Stimulated activated CD4-positive, alpha-beta T cell treated with anti-CD3 and anti-CD28 coated beads, Interleukin-15, amount 100 ng/mL, for 1 hour (primary cell): ENCODE data around the gene SLC9A8.
"Not testable (repeated sequence)": the region's sequence is repeated elsewhere in the genome, so short reads cannot be mapped to it uniquely, and the experiment has no call there.

Source experiments
- DNase-seq, 2 donors: peaks; one replicate each; pipeline ENCODE4 v3.0.0-alpha.2; 2020; ENCODE audit warnings: low read depth in 1 of 2, low spot score in 1 of 2

Gene SLC9A8

DNA sequence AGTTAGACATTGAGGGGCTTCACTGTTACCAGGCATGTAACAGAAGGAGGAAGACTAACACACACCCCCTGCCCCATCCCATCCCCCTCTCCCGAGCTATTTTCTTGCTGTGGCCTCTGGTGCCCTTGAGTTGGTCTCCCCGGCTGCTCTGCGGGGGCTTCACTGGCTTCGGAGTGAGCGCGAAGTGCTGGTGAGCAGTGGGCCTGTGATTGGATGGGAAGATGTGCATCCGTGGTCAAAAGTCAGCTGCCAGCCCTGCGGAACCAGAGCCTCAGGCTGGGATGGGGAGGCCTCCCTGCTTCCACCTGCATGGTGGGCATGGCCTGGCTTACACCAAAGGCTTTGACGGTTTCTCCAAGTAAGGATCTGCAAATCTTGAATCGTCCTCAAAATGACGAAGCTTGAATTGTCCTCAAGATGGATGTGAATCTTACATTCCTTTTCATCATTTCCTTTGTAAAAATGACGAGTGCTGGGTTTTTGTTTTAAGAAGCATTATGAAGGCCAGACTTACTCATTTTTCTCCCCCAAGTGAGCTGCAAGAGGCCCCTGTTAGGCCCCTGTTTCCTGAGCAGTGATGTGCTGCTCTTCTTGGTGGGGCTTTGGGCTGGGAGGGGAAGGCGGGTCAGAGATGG is 79.0 kb downstream of the SLC9A8 start:
- DNase-seq, result no peak

DNA sequence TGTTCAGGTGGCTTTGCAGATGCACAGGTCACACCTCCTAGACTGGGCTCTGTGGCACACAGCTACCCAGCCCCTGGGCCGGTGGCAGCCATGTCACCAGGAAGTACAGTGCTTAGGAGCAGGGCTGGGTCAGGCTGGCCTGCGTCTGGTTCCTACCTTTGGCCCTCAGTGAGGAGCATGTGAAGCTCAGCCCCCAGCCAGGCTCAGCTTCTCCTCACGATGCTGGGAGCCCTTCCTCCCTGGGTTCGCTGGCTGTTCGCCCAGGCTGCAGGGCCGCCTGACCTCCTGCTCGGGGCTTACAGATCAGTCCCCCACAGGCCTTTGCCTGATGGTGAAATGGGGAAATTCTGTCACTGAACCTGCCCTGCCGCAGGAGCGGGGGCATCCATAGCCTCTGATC is 79.6 kb downstream of the SLC9A8 start:
- DNase-seq, result no peak

DNA sequence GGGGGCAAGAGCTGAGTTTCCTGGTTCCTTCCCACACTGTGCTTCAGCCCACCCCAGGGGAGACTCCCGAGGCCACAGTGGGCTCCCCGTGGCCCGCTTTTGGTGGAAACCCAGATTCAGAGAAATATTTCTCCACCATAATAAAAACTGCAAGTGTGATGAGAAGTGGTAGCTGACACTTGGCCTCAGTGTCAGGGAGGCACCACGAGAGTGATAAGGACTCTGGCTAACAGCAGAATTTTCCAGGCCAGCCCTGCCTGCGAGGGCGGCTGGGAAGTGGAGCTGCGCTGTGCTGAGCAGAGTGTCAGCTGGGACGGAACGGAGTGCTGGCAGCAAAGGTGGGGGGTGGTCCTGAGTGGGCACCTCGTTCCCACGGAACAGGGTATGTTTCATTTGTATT is 80.2 kb downstream of the SLC9A8 start:
- no peak for DNase-seq

GRCh38 chr20:49893242-49894072 is 80.8 kb downstream of the SLC9A8 start:
- no peak for DNase-seq

DNA sequence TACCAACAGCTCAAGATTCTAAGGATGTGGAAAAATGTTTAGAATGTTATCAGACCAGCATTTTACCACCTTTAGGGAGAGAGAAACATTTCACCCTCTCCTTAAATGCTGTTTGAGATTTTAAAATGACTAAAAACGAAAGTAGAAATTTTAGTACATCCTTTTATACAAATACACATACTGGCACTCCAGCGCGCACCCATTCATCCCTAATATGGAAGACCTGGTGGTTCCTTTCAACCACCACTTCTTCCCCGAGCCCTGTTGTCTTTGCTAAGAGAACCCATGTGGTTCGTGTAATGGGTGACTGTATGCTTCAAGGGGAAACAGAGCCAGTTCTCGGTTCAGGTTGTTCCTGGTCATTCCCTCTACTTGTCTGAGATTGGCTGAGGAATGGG is 81.4 kb downstream of the SLC9A8 start:
- no peak for DNase-seq

- not testable (repeated sequence) for DNase-seq
Measured at GRCh38 chr20:49895474-49896093, 83.0 kb downstream of the SLC9A8 start.

DNA sequence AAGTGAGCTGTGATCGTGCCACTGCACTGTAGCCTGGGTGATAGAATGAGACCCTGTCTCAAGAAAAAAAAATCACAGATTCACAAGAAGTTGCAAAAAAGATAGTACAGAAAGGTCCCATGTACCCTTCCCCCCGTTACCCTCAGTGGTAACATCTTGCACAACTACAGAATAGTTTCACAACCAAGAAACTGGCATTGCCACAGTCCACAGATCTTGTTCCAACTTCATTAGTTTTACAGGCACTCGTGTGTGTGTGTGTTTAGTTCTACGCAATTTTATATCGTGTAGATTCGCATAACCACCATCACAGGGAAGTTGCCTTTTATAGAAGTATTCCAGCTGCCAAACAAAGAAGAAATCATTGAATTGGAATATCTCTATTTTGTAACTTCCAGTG is 83.6 kb downstream of the SLC9A8 start:
- no peak for DNase-seq

GRCh38 chr20:49899541-49900383 is 87.1 kb downstream of the SLC9A8 start:
- no peak for DNase-seq

- DNase-seq, result no peak
Measured at GRCh38 chr20:49901588-49901987, 89.0 kb downstream of the SLC9A8 start.

DNA sequence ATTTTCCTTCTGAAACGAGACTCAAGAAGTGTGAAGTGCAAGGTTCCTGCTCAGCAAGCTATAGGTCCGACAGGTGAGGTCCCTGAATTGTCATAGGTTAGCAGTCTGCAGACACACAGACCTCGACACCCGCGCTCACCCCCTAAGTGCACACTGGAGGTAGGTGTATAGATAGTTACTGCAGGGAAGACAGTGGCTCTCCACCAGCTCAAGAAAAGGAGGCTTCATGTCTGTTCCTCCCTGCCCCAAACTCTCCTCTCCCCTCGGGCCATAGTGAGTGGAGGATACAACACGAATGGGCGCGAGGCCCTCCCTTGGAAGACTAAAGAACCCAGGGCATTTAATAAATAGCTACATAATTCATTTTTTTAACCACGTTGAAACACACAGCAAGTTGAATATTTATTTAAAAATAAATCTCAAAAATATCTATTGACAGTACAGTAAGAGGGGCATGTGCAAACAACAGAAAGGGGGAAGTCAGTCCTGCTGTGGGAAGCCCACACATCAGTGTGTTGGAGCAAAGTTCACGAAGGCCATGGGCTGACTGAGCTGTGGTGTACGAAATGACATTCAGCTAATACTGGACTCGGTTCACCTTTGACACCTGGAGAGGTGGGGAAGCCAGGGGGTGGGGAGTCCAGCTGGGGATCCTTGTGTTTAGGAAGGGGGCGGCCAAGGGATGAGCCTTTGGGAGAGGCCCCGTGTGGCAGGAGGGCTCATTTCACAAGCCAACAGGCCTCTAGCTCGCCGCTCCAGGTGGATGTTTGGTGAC is 92.0 kb downstream of the SLC9A8 start:
- no peak for DNase-seq

GRCh38 chr20:49905415-49906091 is 92.9 kb downstream of the SLC9A8 start:
- DNase-seq, result no peak

GRCh38 chr20:49906101-49906604 is 93.5 kb downstream of the SLC9A8 start:
- DNase-seq, result no peak

GRCh38 chr20:49906615-49907154 is 94.1 kb downstream of the SLC9A8 start:
- no peak for DNase-seq

- no peak for DNase-seq
Measured at GRCh38 chr20:49907405-49908257, 95.0 kb downstream of the SLC9A8 start.

DNA sequence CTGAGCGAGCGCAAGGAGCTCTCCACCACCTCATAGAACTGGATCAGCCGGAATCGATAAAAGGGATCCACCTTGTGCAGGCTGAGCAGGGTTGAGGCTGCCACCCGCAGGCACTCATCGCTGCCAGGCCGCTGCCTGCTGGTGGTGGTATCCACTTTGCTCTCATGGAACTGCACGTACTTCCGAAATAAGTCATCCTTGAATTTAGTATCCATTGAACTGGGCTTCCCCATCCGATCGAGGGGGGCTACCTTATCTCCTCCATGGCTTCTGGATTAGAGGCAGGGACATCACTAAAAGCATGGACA is 95.6 kb downstream of the SLC9A8 start:
- DNase-seq, result no peak

- DNase-seq, result no peak
Measured at GRCh38 chr20:49909499-49910339, 97.1 kb downstream of the SLC9A8 start.

- no peak for DNase-seq
Measured at GRCh38 chr20:49910340-49910706, 97.7 kb downstream of the SLC9A8 start.
